DOHH2 (cell line): ENCODE measurements around the gene PAX6.

ENCODE experiments used
- CTCF ChIP-seq: fragments of 200-600 bp; sonication (generic); IDR thresholded peaks from one replicate; pipeline ENCODE4 v1.5.1; 2014; ENCODE audit warnings: antibody characterized with exemption, mild to moderate bottlenecking, low read depth, low read length; ENCODE audit not compliant: poor library complexity, severe bottlenecking
- EZH2phosphoT487 ChIP-seq: fragments of 200-600 bp; sonication (generic); IDR thresholded peaks from 2 replicates; pipeline ENCODE4 v1.6.1; 2017; ENCODE audit warnings: borderline replicate concordance, mild to moderate bottlenecking, antibody characterized with exemption, low read length, moderate library complexity, mixed read lengths

- TF ChIP-seq CTCF = no peak
- no peak for TF ChIP-seq EZH2phosphoT487
Measured at GRCh38 chr11:31795706-31796498, 15.2 kb downstream of the PAX6 start.
